Neutrophil (primary cell): ENCODE measurements around the gene RAB33B.
A peak's percentile ranks its signal among the peaks of the same experiment; 100 is the strongest.
"Not testable (repeated sequence)": the region's sequence is repeated elsewhere in the genome, so short reads cannot be mapped to it uniquely, and the experiment has no call there.

Source experiments
- H3K27ac ChIP-seq: fragments of 200-600 bp; sonication (generic); 2 replicates; pipeline ENCODE4 v1.5.1; 2016; ENCODE audit warnings: mild to moderate bottlenecking, moderate library complexity
- H3K27me3 ChIP-seq: fragments of 200-600 bp; sonication (generic); 2 replicates; pipeline ENCODE4 v1.6.0; 2016; ENCODE audit warnings: mild to moderate bottlenecking
- H3K36me3 ChIP-seq: fragments of 200-600 bp; sonication (generic); 2 replicates; pipeline ENCODE4 v1.5.1; 2017
- H3K4me1 ChIP-seq, 2 experiments: fragments of 200-600 bp in 1 of 2; sonication (generic) in 1 of 2; 1 replicate in 1 of 2; 2 replicates in 1 of 2; pipeline versions ENCODE4 v1.5.1 to v1.6.1; 2013 to 2016; ENCODE audit warnings: low read depth in 1 of 2, low read length in 1 of 2, mild to moderate bottlenecking in 1 of 2, moderate library complexity in 1 of 2; ENCODE audit not compliant: control insufficient read depth in 1 of 2, insufficient read depth in 1 of 2
- H3K4me3 ChIP-seq, 2 experiments: fragments of 200-600 bp in 1 of 2; sonication (generic) in 1 of 2; 1 replicate in 1 of 2; 2 replicates in 1 of 2; pipeline ENCODE4 v1.5.1; 2013 to 2016; ENCODE audit warnings: low read depth in 1 of 2, low read length in 1 of 2, mild to moderate bottlenecking in 1 of 2, moderate library complexity in 1 of 2
- H3K9me3 ChIP-seq: fragments of 200-600 bp; sonication (generic); 2 replicates; pipeline ENCODE4 v1.5.1; 2016
- TF ChIP-seq, protein P1 (sequence below): fragments of 200-600 bp; sonication (generic); IDR thresholded peaks from 2 replicates; pipeline ENCODE4 v1.5.1; 2016; ENCODE audit warnings: antibody characterized with exemption

The RAB33B gene

DNA sequence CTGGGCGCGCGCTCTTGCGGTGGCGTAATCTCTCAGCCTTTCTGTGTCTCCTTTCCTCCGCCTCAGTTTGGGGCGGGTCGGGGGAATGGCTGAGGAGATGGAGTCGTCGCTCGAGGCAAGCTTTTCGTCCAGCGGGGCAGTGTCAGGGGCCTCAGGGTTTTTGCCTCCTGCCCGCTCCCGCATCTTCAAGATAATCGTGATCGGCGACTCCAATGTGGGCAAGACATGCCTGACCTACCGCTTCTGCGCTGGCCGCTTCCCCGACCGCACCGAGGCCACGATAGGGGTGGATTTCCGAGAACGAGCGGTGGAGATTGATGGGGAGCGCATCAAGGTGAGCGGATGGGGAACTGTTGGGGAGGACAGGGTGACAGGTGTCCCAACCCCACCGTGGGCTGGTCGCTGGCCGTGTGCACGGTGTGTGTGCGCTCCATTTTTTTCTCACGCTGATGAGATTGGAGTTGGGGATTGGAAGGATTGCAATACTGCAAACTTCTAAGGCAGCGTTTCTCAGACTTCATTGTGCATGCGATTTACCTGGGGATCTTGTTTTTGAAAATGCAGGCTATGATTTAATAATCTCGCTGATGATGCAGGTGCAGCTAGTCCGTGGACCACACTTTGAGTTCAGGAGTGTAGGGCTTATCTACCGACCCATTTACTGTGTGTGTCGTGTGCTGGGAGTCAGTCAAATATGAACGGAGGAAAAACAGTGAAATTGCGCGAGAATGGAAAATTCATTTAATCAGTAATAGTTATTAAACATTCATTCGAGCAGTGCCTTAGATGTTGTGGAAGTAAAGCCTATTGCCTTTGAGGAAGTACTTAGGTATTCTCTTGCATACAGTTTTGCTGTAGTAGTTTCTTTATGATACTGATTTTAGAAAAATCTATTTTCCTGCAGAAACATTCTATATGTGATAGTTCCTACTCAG lies at the start of gene RAB33B:
RAB33B (plus strand) TSS at position 11 of the 935 bp plus-strand sequence; CDS start at position 86, 75 bp downstream.
- Histone ChIP-seq H3K27ac (peak within 1 kb of the TSS; percentile 93), H3K36me3 (no peaks in the 10 kb centered on the region), H3K9me3 (no peaks in the 10 kb centered on the region), H3K27me3 (no peaks in the 10 kb centered on the region), H3K4me1 (peaks cover 66 to 76% of the 10 kb centered on the region in 2 experiments), H3K4me3 (peak within 1 kb of the TSS; percentile 87 to 96)
- TF ChIP-seq, protein P1, sequence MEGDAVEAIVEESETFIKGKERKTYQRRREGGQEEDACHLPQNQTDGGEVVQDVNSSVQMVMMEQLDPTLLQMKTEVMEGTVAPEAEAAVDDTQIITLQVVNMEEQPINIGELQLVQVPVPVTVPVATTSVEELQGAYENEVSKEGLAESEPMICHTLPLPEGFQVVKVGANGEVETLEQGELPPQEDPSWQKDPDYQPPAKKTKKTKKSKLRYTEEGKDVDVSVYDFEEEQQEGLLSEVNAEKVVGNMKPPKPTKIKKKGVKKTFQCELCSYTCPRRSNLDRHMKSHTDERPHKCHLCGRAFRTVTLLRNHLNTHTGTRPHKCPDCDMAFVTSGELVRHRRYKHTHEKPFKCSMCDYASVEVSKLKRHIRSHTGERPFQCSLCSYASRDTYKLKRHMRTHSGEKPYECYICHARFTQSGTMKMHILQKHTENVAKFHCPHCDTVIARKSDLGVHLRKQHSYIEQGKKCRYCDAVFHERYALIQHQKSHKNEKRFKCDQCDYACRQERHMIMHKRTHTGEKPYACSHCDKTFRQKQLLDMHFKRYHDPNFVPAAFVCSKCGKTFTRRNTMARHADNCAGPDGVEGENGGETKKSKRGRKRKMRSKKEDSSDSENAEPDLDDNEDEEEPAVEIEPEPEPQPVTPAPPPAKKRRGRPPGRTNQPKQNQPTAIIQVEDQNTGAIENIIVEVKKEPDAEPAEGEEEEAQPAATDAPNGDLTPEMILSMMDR = no peak

DNA sequence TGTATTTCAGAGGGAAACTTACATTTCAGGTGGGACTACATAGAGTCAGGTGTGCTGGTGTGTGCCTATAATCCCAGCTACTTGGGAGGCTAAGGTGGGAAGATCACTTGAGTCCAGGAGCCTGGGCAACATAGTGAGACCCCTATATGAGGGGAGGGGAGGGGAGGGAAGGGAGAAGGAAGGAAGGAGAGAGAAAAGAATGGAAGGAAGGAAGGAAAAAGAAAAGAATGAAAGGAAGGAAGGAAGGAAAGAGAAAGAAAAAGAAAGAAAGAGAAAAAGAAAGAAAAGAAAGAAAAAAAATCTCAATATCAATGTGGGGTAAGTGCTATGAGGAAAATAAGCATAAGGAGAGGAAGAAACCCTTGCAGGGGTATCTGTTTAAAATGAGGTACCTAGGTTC lies 43.6 kb upstream of the RAB33B start:
- TF ChIP-seq, protein P1 = no peak
- Histone ChIP-seq H3K27ac (no peak overlapping the region), H3K4me3 (no peak overlapping the region), H3K4me1 (peaks cover 7 to 9% of the 10 kb centered on the region in 2 experiments), H3K36me3 (no peaks in the 10 kb centered on the region), H3K27me3 (no peaks in the 10 kb centered on the region), H3K9me3 (no peaks in the 10 kb centered on the region)

DNA sequence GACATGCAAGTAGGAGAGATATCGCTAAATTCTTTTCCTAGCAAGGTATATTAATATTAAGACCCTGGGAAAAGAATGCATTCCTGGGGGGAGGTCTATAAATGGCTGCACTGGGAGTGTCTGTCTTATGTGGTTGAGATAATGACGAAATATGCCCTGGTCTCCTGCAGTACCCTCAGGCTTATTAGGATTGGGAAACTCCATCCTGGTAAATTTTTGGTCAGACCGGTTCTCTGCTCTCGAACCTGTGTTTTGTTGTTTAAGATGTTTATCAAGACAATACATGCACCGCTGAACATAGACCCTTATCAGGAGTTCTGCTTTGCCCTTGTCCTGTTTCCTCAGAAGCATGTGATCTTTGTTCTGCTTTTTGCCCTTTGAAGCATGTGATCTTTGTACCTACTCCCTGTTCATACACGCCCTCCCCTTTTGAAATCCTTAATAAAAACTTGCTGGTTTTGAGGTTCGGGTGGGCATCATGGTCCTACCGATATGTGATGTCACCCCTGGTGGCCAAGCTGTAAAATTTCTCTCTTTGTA lies 39.2 kb upstream of the RAB33B start:
- peak overlapping the region in 1 of 2 experiments; percentile 10 for H3K4me3 ChIP-seq
- peaks cover 51 to 53% of the 10 kb centered on the region in 2 experiments for H3K4me1 ChIP-seq
- not testable (repeated sequence) for H3K36me3 ChIP-seq, H3K9me3 ChIP-seq, H3K27me3 ChIP-seq
- H3K27ac ChIP-seq = peak overlapping the region; percentile 77
- TF ChIP-seq, protein P1 = peak; percentile 33

DNA sequence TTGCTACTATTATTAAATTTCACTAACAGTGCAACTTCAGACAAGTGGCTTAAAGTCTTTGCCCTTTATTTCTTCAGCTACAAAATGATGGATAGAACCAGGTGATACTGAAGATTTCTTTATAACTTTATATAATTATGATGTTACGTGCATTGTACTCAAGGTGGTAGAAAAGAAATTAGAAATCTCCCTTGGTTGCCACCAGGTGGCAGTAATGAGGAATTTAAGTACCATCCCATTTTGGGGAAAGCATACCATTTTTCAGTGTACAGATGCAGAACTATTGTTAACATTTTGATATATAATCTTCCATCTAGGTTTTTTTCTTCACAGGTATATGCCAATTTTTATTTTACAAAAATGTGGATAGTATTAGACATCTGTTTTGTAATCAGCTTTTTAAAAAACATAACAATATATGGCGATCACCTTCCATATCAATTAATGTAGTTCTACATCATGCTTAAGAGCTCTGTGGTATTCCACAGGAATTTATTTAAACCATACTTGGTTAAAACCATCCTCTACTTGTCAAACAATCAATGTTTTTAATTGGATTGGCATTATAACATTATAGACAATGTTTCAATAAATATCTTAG lies 37.7 kb upstream of the RAB33B start:
- Histone ChIP-seq H3K4me3 (peak overlapping the region in 1 of 2 experiments; percentile 1), H3K27ac (peak overlapping the region; percentile 77), H3K9me3 (no peaks in the 10 kb centered on the region), H3K4me1 (peaks cover 65 to 67% of the 10 kb centered on the region in 2 experiments), H3K27me3 (no peaks in the 10 kb centered on the region), H3K36me3 (no peaks in the 10 kb centered on the region)
- TF ChIP-seq, protein P1 = peak; percentile 81

DNA sequence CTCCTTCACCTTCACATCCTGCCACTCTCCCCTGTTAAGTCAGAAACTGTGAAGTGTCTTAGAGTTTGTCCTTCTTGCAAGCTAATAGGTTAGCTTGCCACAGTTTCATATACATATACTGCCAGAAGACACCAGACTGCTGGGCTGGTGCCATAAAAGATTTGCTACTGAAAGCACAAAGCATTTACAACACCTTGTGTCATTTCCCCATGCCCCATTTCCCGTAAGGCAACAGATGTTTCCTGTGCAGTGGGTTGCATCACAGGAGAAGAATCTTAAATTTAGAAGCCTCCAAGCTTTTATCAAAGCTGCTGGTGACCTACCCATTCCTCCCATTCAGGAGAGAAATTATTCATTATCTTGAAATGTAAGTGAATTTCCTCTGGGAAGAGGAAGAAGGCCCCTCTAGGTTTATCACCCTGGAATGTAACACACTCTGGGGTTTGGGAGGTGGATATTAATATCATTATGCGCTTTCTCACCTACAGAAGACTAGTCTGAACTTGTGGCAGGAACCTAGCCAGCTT lies 34.5 kb upstream of the RAB33B start:
- Histone ChIP-seq H3K27me3 (no peaks in the 10 kb centered on the region), H3K9me3 (no peaks in the 10 kb centered on the region), H3K36me3 (no peaks in the 10 kb centered on the region), H3K4me3 (peak overlapping the region; percentile 58 to 63), H3K4me1 (peaks cover 76 to 79% of the 10 kb centered on the region in 2 experiments), H3K27ac (peak overlapping the region; percentile 93)
- TF ChIP-seq, protein P1 = no peak
